GM13977 (cell line): ENCODE measurements around the gene RIOK1.

Experiments used
- DNase-seq: peaks from one replicate; pipeline ENCODE4 v3.0.0; 2012; ENCODE audit warnings: low spot score
- CTCF ChIP-seq: IDR thresholded peaks from 2 replicates; pipeline ENCODE4 v1.5.1; 2012; ENCODE audit warnings: mild to moderate bottlenecking, control low read depth; ENCODE audit not compliant: insufficient read depth; ENCODE audit errors: extremely low read depth, missing control alignments
- in situ Hi-C: fragments of 300-500 bp; cut with MboI; formaldehyde crosslinking; loops from one replicate; pipeline ENCODE4 v1.12.0; 2022; ENCODE audit warnings: low sequenced_read_pairs, low pct_unique_long_range_greater_than_20kb, mixed read lengths, inconsistent platforms; ENCODE audit not compliant: unreplicated experiment

Gene RIOK1

GRCh38 chr6:7438011-7438410 lies 48.4 kb downstream of the RIOK1 start:
- DNase-seq, result no peak
- TF ChIP-seq CTCF, result no peak
- in situ Hi-C loops, result no loop called here

GRCh38 chr6:7439228-7439627 lies 49.6 kb downstream of the RIOK1 start:
- DNase-seq, result no peak
- in situ Hi-C loops, result no loop called here
- TF ChIP-seq CTCF, result no peak

- DNase-seq, result no peak
- TF ChIP-seq CTCF, result no peak
- in situ Hi-C loops, result no loop called here
These were observed 50.9 kb downstream of the RIOK1 start for GRCh38 chr6:7440476-7440875.

GRCh38 chr6:7441048-7441775 lies 51.6 kb downstream of the RIOK1 start:
- no peak for DNase-seq
- no peak for TF ChIP-seq CTCF
- in situ Hi-C loops, result no loop called here

- in situ Hi-C loops, result no loop called here
- no peak for TF ChIP-seq CTCF
- DNase-seq, result no peak
These were observed 52.9 kb downstream of the RIOK1 start for GRCh38 chr6:7442467-7442866.

GRCh38 chr6:7445101-7445500 lies 55.5 kb downstream of the RIOK1 start:
- in situ Hi-C loops, result no loop called here

More at GRCh38 chr6:7445101-7445500, 55.5 kb downstream of the RIOK1 start:
- no peak for TF ChIP-seq CTCF
- DNase-seq, result no peak
